HG03045 (cell line): Measurements from ENCODE around the gene CDK10.

ENCODE experiments used
- ATAC-seq: cut with Tn5 transposase; IDR thresholded peaks from one replicate; pipeline ENCODE4 v1.9.1; 2021; ENCODE audit warnings: mild to moderate bottlenecking, moderate library complexity; ENCODE audit not compliant: unreplicated experiment

The CDK10 gene

GRCh38 chr16:89710709-89711564 lies 24.4 kb downstream of the CDK10 start:
- no peak for ATAC-seq

DNA sequence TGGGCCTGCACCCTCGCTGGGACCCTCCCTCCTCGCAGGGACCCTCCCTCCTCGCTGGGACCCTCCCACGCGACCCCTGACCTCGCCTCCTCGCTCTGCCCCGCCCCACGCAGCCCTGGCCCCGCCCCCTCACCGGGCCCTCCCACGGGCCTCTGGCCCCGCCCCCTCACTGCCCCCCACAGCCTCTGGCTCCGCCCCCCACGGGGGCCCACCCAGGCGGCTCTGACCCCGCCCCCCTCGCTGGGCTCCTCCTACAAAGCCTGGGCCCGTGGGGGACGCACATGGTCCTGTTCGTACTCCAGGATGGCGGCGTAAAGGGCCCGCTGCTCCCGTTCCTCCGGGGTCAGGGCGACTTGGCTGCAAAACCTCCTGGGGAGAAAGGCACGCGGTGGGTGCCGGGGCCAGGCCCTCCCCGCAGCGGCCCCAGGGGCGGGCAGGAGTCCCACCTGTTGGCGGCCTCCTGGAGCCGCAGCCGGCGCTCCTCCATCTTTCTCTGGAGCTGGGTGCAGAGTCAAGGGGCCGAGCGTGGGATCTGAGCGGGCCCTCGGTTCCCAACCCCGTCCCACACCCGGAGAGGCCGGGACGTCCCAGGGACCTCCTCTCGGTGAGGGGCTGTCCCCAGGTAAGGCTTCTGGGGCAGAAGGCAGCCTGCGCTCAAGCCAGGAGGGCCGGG lies 25.2 kb downstream of the CDK10 start:
- ATAC-seq = no peak

GRCh38 chr16:89712274-89712781 lies 25.8 kb downstream of the CDK10 start:
- no peak for ATAC-seq

- no peak for ATAC-seq
Observed at GRCh38 chr16:89716493-89716892, 30.0 kb downstream of the CDK10 start.

DNA sequence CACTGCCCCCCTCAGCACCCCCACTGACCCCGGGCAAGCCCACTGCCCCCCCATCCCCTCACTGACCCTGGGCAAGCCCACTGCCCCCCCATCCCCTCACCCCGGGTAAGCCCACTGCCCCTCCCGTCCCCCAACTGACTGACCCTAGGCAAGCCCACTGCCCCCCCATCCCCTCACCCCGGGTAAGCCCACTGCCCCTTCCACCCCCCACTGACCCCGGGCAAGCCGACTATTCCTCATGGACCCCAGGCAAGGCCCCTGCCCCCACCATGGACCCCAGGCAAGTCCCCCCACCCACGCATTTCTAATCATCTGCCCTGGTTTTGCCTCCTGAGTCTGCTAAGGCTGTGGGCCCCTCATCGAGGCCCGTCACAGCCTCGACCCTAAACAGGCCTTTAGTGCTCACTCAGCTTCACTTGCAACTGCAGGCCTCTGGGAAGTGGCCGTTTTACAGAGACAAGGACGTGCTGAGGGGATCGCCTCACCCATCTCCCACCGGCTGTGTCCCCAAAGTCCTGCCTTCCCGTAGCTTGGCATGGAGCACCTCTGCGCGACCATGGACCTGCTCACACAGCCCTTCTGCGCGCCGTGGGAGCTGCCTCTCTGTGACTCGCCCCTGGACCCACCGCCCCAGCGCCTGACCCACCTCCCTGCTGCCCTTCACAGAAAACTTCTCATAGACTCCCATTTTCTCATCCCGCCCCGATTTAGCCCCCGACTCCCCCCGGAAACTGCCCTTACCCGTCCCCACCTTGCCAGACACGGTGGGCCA lies 30.6 kb downstream of the CDK10 start:
- ATAC-seq = no peak

- no peak for ATAC-seq
Observed at GRCh38 chr16:89717688-89718505, 31.4 kb downstream of the CDK10 start.

- peak; percentile 22 for ATAC-seq
Observed at GRCh38 chr16:89720551-89720812, 34.0 kb downstream of the CDK10 start.

GRCh38 chr16:89720813-89721545 lies 34.5 kb downstream of the CDK10 start, which contains the start of the genes VPS9D1 and ZNF276:
VPS9D1 (minus strand) TSS chr16:89720898; CDS start chr16:89720861, 37 bp downstream.
ZNF276 (plus strand) TSS chr16:89721537; CDS start chr16:89721641, 104 bp downstream.
- peak; percentile 59 for ATAC-seq

DNA sequence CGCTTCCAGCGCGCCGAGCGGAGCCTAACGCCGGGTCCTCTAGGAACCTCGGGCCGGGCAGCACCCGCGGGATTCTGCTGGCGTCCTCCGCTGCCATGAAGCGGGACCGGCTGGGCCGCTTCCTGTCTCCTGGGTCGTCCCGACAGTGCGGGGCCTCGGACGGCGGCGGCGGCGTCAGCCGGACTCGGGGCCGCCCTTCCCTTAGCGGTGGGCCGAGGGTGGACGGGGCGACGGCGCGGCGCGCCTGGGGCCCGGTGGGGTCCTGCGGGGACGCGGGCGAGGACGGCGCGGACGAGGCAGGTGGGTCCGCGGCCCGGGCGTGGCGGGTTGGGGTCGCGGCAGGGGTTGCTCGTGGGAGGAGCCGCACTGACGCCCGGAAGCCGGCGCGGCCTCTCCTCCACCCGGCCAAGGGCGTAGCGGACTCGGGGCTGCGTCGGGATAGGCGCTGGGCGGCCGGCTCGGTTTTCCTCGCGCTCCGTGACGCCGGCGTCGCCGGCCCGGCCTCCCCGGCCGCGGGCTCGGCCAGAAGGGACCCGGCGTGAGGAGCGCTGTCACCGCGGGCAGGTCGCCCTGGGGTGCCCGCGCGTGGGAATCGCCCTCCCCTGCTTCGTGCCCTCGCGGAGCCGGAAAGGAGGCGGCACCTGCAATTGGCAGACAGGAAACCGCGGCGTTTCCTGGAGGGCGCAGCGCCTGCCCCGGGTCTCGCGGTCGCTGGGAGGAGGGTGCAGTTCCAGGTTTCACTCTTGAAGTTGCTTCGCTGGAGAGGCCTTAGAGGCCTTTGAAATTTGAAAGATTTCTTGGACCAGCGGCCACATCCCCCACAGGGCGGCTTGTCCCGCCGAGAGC lies 35.3 kb downstream of the CDK10 start:
- peak; percentile 31 for ATAC-seq

GRCh38 chr16:89722392-89723278 lies 36.1 kb downstream of the CDK10 start:
- ATAC-seq = no peak

DNA sequence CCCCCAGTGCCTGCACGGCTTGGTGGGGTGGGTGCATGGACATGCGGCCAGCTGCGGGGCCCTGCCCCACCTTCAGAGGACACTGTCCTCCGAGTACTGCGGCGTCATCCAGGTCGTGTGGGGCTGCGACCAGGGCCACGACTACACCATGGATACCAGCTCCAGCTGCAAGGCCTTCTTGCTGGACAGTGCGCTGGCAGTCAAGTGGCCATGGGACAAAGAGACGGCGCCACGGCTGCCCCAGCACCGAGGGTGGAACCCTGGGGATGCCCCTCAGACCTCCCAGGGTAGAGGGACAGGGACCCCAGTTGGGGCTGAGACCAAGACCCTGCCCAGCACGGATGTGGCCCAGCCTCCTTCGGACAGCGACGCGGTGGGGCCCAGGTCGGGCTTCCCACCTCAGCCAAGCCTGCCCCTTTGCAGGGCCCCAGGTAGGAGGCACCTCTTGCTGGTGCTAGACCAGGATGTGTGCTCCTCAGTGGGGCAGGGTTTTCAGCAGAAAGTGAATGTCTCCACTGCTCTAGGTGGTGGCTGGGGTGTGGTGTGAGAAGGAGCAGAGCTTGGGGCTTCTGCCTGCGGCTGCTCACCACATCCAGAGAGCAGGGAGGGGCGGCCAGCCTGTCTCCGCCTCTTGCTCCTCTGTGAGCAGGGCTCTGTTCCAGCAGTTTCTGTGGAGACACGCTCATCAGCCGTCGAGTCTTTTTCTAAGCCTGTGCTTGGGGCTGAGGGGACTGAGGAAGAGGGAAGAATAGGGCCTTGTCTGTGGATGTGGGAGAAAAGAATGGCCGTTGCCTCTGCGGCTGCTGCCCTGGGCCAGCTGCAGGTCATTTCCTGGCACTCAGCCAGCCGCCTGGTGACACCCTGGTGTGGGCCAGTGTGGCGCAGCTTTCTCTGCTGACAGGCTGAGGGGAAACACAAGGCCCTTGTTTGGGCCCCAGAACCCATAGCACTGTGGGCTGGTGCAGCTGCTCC lies 37.1 kb downstream of the CDK10 start:
- ATAC-seq = no peak

GRCh38 chr16:89727406-89728120 lies 41.1 kb downstream of the CDK10 start:
- no peak for ATAC-seq

DNA sequence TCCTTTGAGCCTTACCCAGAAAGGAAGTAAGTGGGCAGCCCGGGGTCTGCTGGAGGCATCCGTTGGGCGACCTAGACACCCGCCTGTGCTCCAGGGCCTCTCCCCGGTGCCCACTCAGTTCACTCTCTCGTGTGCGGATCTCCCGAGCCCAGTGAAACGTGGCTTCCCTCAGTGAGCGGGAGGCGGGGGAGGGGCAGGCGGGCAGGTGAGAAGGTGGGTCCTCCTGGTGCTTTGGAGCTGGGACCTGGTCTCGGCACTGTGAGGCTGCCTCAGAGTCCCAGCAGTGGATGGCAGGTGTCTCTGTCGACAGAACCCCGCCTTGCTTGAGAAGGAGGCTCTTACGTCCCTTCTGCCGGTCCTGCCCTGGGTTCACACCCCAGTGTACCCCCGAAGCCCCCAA lies 42.8 kb downstream of the CDK10 start:
- ATAC-seq = no peak

DNA sequence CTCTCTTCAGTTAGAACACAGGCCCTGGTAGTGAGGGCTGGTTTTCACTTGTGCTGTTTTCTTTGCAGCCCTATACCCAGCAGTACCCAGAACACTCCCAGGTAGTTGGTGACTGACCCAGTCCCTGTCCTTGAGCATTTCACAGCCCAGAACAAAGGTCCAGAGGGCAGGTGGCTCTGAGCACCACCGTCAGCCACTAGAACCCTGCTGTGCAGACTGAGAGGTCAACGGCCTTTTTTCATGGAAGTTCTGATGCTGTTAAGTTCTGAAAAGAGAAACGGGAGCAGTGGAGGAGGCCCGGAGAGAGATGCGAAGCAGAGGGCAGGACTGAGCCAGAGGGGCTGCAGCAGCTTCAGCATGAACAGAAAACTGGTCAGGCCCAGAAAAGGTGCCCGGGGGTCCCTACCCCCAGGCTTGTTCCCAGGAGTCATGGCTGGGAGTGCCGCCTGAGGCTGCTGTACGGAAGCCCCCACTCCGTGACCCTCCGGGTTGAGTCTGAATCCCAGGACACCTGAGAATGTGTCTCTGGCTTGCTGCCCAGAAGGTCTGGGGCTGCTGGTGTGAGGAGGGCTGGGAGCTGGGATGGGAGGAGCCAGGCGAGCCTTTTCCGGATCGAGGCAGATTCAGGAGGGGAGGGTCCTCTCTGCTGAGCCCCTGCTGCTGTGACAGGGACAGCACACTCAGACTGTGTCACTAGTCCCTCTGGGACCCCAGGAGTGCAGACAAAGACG lies 43.5 kb downstream of the CDK10 start:
- ATAC-seq = no peak

DNA sequence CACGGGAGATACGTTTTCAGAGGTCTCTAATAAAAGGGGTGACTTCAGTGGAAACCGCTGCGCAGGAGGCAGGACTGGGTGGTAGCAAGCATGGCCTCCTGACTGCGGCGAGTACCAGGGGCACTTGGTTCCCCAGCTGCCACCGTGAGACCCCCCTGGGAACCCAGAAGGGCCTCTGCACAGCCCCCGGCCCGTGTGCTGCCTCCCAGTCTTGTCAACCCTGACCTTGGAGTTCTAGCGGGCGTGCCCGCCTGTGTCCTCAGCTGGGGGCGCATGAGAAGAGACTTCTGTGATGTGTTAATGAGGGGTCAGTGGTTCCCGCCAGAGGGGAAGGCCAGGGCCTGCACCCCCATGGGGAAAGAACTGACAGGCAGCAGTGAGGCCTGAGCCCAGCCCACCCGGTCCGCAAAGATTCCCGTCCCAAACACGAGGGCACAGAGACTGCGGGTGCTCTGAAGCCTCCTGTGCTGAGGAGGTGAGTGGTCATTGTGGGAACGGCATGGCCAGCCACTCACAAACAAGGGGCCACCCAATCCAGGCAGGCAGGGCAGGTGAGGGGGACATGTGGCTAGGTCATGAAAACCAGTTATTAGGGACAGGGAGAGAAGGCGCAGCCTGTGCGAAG lies 44.2 kb downstream of the CDK10 start:
- ATAC-seq = no peak
